Measurements from ENCODE around the gene LRCH3.

- TF ChIP-seq CTCF (IDR thresholded peaks at IDR 0.05) (peak; percentile 42 to 69 (median 56)), POLR2AphosphoS5 (IDR thresholded peaks at IDR 0.05) (peak; percentile 61 to 89), POLR2A (IDR thresholded peaks at IDR 0.05; ENCODE audit: low read depth) (peak; percentile 54), EP300 (IDR thresholded peaks at IDR 0.05) (no peak)
Measured at GRCh38 chr3:197749601-197750395, 41.3 kb upstream of the LRCH3 start, which contains the start of gene FYTTD1.

Data from esophagus muscularis mucosa (tissue), 4 donors.